HG02642 (cell line): ENCODE results near the gene OR5B21.
A peak's percentile ranks its signal among the peaks of the same experiment; 100 is the strongest.

Experiments used
- ATAC-seq: cut with Tn5 transposase; IDR thresholded peaks from one replicate; pipeline ENCODE4 v1.9.1; 2021; ENCODE audit warnings: mild to moderate bottlenecking; ENCODE audit not compliant: unreplicated experiment, poor library complexity

OR5B21 gene

DNA sequence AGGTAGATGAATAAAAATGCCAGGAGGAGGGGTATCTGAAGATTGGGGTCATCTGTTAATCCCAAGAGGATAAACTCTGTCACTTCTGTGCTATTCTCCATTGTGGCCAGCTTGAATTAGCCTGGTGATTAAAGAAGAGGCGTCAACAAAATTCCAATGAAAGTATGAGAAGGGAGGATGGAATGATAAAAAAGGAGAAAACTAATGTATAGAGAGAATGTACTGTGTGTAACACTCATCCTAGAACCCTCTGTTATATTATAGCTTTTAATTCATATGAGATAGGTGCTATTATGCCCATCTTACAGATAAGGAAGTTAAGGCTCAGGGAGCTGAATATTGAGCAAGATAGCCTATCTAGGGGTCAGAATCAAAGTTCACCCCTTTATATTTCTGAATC lies at the start of gene OR5B21:
Gene OR5B21, minus strand, starts transcription at position 101 of the 400 bp plus-strand sequence. Its CDS starts 0 bp downstream, at position 101.
- no peak for ATAC-seq

- ATAC-seq: no peak
These were observed 41.7 kb upstream of the OR5B21 start for GRCh38 chr11:58549644-58550043.

DNA sequence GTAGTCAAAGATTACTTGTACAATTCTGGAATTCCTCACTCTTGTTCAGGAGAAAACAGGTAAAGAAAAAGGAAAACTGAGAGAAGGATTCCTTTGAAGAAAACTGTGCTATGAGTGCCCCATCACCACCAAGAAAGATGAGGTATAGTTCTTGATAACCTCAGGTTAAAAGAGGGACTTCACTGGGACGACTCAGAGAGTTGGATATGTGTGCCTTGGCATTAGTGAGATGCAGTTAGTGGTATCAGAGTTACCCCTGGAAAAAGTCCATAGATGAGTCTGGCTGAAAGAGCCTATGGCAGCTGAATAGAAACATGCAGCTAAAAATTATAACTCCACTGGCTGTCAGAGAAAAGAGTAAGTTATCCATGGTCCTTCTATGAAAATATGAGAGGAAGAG lies 38.9 kb upstream of the OR5B21 start:
- ATAC-seq: no peak

- ATAC-seq: no peak
These were observed 24.0 kb upstream of the OR5B21 start for GRCh38 chr11:58531865-58532341.

DNA sequence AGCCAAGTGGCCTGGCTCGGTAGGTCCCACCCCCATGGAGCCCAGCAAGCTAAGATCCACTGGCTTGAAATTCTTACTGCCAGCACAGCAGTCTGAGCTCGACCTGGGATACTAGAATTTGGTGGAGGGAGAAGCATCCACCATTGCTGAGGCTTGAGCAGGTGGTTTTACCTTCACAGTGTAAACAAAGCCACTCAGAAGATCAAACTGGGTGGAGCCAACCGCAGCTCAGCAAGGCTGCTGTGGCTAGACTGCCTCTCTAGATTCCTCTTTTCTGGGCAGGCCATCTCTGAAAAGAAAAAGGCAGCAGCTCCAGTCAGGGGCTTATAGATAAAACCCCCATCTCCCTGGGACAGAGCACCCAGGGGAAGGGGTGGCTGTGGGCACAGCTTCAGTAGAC lies 22.3 kb upstream of the OR5B21 start:
- no peak for ATAC-seq

GRCh38 chr11:58527429-58527828 lies 19.5 kb upstream of the OR5B21 start:
- no peak for ATAC-seq

GRCh38 chr11:58526721-58527120 lies 18.8 kb upstream of the OR5B21 start:
- no peak for ATAC-seq

GRCh38 chr11:58525037-58525614 lies 17.2 kb upstream of the OR5B21 start:
- ATAC-seq: peak; percentile 86

DNA sequence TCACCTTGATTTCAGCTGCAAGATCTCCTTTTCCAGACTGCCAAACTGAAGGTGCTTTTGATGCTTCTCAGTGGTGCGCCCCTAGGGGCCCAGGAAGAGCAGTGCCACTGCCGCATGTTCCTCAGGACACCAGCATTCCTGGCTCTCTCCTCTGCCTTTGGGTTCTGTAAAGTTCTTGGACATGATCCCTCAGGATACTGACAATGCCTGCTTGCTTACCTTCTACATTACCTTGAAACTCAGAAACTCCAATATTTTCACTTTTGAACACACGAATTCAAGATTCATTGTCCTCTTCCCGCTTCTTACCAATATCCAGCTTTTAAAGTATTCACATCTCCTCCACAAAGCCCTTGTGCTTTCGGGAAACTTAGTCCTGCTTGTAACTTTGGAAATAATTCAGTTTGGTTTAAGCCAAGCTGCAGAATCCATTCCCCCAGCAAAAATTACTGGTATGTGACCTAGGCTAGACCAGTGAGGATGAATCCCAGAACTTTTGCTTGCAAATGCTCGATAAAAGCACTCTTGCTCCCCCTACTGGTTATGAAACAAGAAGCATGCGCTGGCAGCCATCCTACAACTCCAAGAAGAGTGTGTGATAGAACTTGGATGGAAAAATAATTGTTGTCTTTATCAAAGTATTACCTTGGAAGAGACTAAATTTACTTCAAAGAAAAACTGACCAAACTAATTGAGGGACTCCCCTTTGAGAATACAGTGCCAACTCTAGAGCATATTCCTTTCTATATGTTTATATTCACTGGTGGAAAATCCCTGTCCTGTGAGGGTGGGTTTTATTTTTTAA lies 16.5 kb upstream of the OR5B21 start:
- peak; percentile 41 for ATAC-seq

GRCh38 chr11:58513747-58514367 lies 6.0 kb upstream of the OR5B21 start:
- peak; percentile 69 for ATAC-seq

- no peak for ATAC-seq
These were observed 3.7 kb upstream of the OR5B21 start for GRCh38 chr11:58511636-58512035.

DNA sequence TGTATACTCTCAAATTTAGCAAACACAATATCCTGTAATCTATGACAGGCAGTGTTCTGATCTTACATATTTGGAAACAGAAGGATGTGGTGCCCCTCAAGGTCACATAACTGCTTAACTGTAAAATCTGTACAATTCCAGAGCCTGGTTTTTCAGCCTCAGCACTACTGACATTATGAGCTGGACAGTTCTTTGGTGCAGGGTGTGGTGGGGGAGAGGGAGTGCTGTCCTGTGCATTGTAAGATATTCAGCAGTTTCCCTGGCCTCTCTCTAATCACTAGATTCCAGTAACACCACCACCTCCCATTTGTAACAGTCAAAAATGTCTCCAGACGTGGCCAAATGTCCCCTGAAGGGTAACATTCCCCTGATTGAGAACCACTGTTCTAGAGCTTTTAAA lies 1.8 kb upstream of the OR5B21 start:
- no peak for ATAC-seq

DNA sequence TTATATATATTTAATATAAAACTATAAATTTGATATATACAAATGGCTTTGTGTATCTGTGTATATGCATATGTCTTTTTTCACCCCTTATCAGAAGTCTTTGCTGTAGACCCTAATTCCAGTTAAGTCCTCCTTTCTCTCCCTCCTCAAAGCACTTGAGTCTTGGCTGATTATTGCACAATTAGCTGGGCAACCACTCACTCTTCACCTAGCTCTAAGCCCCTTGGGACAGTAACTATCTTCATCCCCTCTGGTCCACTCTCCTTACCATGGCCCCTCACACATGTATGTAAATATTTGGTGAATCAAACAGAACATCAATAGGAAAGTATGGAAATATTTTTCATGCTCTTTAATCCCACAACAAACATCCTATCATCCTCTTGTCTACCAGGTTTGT lies 909 bp upstream of the OR5B21 start:
- no peak for ATAC-seq

GRCh38 chr11:58507355-58507754 lies 550 bp downstream of the OR5B21 start:
- ATAC-seq: no peak

- ATAC-seq: peak; percentile 38
These were observed 970 bp downstream of the OR5B21 start for GRCh38 chr11:58506935-58507334.

GRCh38 chr11:58505849-58506248 lies 2.1 kb downstream of the OR5B21 start:
- ATAC-seq: no peak

- ATAC-seq: no peak
These were observed 3.7 kb downstream of the OR5B21 start for GRCh38 chr11:58504232-58504631.

DNA sequence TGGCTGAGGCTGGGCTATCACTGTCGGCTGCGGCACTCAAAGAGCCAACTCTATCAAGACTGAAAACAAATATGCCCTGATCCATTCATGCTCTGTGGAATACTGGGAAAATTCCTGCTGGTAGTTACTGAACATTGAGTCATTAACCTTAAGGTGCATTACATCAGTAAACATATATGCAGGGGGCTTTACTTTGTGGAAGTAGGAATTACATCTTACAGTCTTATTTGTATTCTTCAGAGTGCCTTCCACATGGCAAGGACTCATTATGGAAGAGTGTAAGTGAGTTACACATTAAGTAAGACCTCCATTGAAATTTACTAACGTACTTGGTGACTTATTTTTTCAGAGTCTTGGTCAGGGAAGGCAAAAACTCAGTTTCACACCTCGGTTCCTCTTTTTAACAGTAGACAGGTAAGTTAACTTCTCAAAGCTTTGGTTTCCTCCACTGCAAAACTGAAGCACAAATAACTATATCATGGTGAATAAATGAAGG lies 4.5 kb downstream of the OR5B21 start:
- peak; percentile 95 for ATAC-seq

DNA sequence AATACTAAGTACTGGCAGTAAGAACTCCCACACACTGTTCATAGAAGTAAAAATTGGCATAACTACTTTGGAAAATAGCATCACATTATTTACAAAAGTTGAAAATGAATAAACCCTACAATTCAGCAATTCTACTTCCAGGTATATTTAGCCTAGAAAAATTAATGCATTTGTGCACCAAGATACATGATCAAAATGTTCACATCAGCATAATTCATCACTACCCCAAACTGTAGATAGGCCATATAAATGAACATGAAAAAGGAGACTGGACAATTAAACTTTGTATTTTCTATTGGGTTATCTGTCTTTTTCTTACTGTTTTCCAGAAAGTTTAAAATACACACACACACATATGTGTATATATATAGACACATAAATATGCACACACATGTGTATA lies 5.9 kb downstream of the OR5B21 start:
- no peak for ATAC-seq

DNA sequence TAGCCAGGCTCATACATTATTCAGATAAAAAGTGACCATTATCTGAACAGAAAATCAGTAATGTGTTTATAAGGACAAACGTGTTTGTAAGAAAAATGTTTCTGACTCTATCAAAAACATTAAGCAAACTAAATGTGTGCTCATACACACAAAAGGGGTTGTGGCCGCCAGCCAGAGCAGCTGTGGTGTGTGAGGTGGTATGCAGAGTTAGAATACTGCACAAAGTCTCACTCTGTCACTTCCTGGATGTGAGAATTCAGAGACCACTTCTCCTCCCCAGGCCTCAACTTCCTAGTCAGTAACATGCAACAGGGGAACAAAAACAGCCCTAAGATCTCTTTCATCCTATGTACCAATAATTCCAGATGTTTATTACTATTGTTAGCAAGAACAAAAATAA lies 9.4 kb downstream of the OR5B21 start:
- no peak for ATAC-seq

DNA sequence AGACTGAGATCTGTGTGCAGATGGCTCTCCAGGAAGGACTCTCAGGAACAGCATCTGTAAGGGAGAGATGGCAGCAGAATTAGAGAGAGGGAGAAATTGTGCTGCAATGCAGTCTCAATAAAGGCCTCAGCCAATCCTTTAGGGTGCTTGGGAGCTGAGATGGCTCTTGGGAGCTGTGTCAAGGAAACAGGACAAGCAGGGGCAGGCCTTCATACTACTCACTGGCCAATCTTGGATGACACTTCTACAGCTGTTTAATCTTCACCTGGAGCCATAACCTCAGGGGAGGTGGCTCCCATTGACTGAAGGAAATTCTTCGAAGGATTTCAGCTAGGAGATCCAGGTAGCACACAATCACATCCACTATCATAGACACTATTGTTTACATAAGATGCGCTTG lies 10.0 kb downstream of the OR5B21 start:
- ATAC-seq: no peak
